PFSK-1 (cell line): ENCODE results near the gene FHIP2A.

Experiments
- FOXP2 ChIP-seq: optimal IDR thresholded peaks from 2 replicates; pipeline ENCODE3; 2011; ENCODE audit warnings: borderline replicate concordance, control low read depth, inconsistent platforms; ENCODE audit not compliant: insufficient read depth; ENCODE audit errors: extremely low read length, extremely low read depth
- TF ChIP-seq, protein P1 (sequence below), 2 experiments: IDR thresholded peaks; 2 replicates each; pipeline versions ENCODE4 v1.6.1 to v1.8.0; 2011 to 2012; ENCODE audit warnings: low read depth in 2 of 2, low read length in 2 of 2, control low read depth in 1 of 2, inconsistent platforms in 1 of 2, mild to moderate bottlenecking in 1 of 2, moderate library complexity in 1 of 2; ENCODE audit not compliant: insufficient read depth in 1 of 2

DNA sequence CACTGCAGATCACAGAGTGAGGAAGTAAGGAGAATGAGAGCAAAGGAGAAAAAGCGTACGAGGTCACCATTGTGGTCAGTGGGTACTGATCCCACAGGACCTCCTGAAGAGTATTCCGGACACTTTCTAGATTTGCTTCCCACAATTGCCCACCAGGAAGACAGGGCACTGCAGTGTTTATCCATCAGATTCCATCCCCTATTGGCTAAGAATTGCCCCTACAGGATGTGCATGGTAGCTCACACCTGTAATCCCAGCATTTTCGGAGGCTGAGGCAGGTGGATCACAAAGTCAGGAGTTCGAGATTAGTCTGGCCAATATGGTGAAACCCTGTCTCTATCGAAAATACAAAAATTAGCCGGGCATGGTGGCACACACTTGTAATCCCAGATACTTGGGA is 5.3 kb upstream of the FHIP2A start:
- TF ChIP-seq FOXP2 = no peak
- TF ChIP-seq, protein P1, sequence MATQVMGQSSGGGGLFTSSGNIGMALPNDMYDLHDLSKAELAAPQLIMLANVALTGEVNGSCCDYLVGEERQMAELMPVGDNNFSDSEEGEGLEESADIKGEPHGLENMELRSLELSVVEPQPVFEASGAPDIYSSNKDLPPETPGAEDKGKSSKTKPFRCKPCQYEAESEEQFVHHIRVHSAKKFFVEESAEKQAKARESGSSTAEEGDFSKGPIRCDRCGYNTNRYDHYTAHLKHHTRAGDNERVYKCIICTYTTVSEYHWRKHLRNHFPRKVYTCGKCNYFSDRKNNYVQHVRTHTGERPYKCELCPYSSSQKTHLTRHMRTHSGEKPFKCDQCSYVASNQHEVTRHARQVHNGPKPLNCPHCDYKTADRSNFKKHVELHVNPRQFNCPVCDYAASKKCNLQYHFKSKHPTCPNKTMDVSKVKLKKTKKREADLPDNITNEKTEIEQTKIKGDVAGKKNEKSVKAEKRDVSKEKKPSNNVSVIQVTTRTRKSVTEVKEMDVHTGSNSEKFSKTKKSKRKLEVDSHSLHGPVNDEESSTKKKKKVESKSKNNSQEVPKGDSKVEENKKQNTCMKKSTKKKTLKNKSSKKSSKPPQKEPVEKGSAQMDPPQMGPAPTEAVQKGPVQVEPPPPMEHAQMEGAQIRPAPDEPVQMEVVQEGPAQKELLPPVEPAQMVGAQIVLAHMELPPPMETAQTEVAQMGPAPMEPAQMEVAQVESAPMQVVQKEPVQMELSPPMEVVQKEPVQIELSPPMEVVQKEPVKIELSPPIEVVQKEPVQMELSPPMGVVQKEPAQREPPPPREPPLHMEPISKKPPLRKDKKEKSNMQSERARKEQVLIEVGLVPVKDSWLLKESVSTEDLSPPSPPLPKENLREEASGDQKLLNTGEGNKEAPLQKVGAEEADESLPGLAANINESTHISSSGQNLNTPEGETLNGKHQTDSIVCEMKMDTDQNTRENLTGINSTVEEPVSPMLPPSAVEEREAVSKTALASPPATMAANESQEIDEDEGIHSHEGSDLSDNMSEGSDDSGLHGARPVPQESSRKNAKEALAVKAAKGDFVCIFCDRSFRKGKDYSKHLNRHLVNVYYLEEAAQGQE (IDR thresholded peaks at IDR 0.05; ENCODE audit: insufficient read depth in 1 of 2, low read depth in 2 of 2, low read length in 2 of 2) = no peak
